T47D (cell line): ENCODE data around the gene MYCL.
A peak's percentile ranks its signal among the peaks of the same experiment; 100 is the strongest.

Source experiments
- DNase-seq, 2 experiments: peaks; one replicate each; pipeline versions ENCODE4 v3.0.0 to v3.0.0-alpha.2; 2011 to 2012; ENCODE audit warnings: low read depth in 1 of 2, low spot score in 1 of 2
- JUND ChIP-seq: IDR thresholded peaks from 2 replicates; pipeline ENCODE4 v1.6.1; 2012; ENCODE audit warnings: low read depth
- in situ Hi-C: cut with HindIII; loops from 2 replicates; pipeline ENCODE4 v1.10.0; 2016; ENCODE audit warnings: low sequenced_read_pairs, low pct_unique_long_range_greater_than_20kb

The MYCL gene

GRCh38 chr1:39908534-39908933 lies 6.8 kb upstream of the MYCL start:
- in situ Hi-C loops = no loop called here
- no peak for DNase-seq
- no peak for TF ChIP-seq JUND

DNA sequence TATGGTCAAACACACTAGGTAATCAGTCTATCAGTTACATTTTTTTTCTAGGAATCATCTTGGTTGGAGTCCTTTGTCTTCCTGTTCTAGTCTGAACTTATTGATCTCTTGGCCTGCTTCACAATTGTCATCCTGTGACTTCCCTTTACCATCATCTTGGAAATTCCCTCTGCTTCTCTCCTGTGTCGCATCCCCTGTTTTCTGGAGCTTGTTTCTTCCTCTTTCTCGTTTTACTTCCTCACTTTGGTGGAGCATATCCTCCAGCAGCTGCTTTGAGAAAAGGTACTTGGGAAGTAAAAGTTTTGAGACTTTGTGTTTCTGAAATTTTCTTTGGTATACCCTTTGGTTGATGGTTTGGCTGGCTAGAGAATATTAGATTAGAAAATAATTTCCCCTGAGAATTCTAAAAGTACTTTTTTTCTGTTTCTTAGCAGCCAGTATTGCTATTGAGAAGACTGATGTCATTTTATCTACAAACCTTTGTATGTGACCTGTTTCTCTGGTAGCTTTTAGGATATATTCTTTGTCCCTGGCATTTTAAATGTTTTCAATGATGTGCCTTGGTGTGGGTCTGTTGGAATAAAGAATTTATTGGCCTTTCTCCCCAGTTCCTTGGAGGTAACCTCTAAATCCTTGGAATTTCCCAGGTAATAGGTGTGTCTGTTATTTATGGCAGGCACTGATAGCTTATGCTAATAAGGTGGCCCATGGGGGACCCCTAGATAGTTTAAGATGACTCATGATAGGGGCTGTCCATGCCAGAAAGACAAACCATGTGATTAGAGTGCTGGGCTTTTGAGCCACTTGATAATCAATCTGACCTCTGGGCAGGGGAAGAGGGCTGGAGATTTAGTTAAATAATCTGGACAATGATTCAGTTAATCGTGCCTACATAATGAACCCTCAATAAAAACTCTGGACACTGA lies 6.1 kb upstream of the MYCL start:
- DNase-seq = no peak
- in situ Hi-C loops = no loop called here
- TF ChIP-seq JUND = no peak

DNA sequence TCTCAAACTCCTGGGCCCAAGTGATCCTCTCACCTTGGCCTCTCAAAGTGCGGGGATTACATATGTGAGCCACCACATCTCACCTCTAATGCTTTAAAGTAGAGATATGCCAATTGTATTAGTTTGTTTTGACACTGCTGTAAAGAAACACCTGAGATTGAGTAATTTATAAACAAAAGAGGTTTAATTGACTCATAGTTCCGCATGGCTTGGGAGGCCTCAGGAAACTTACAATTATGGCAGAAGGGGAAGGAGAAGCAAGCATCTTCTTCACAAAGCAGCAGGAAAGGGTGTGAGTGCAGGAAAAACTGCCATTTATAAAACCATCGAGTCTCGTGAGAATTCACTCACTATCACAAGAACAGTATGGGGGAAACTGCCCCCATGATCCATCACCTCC lies 3.5 kb upstream of the MYCL start:
- no peak for TF ChIP-seq JUND
- in situ Hi-C loops = no loop called here
- no peak for DNase-seq

DNA sequence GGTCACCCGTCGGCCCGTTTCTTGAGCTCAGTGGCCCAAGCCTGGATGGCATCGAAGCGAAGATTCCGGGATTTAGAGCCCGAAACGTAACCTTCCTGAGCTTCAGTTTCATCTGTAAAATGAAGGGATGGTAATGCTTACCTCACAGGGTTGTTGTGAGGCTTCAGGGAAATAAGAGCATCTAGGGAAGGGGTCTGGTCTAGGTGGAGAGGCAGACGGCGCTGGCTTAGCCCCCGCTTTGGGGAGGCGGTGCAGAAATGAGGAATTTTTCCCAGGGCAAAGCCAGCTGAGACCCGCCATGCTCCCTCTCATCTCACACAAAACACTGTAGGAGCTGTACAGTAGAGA lies 717 bp upstream of the MYCL start:
- in situ Hi-C loops = no loop called here
- no peak for TF ChIP-seq JUND
- DNase-seq = no peak

DNA sequence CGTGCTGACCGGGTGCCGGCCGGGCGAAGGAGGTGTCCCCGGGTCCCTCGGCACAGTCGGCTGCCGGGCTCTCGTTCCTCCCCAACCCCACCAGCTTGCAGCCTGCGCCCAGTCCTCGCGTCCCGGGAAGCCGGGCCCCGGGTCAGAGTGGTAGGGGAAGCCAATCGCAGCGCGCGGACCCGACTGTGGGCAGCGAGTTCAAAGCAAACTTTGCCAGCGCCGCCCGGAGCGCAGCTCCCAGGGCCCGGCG lies 328 bp downstream of the MYCL start:
- TF ChIP-seq JUND = no peak
- in situ Hi-C loops = no loop called here
- peak in 1 of 2 experiments; percentile 8 for DNase-seq

DNA sequence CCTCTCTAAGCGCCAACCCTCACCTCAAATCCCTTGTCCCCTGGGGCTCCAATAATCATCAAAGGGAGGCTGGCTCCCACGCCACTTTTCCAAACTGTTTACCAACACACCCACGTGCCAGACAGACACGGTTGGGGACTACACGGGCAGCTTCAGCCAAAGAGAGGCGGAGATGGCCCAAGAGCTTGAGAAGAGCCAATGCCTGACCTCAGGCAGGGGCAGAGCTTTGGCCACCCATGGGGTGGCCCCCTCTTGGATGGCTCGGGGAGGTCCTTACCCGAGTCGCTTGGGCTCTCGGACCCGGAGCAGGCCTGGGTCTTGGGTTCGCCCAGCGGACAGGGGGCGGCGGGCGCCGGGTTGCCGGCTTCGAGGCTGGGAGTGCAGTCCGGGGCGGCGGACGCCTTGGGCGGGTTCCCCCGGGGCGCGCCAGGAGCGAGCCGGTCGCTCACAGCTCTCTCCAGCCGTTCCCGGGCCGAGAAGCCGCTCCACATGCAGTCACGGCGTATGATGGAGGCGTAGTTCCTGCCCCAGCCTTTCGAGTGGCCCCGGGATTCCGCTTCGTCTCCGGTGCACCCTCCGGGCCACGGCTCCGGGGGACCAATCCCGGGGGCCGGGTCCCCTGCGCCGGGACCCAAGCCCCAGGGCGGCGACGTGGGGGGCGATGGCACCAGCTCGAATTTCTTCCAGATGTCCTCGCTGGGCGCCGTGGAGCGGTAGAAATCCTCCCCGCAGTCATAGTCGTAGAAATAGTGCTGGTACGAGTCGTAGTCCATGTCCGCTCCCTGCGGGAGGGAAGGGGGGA lies 854 bp downstream of the MYCL start:
- DNase-seq = peak in 1 of 2 experiments; percentile 35
- TF ChIP-seq JUND = no peak
- in situ Hi-C loops = no loop called here

GRCh38 chr1:39899611-39900538 lies 1.8 kb downstream of the MYCL start:
- TF ChIP-seq JUND = no peak
- DNase-seq = no peak
- in situ Hi-C loops = no loop called here

GRCh38 chr1:39898648-39899603 lies 2.8 kb downstream of the MYCL start:
- in situ Hi-C loops = no loop called here
- peak; percentile 75 to 88 for DNase-seq
- no peak for TF ChIP-seq JUND

DNA sequence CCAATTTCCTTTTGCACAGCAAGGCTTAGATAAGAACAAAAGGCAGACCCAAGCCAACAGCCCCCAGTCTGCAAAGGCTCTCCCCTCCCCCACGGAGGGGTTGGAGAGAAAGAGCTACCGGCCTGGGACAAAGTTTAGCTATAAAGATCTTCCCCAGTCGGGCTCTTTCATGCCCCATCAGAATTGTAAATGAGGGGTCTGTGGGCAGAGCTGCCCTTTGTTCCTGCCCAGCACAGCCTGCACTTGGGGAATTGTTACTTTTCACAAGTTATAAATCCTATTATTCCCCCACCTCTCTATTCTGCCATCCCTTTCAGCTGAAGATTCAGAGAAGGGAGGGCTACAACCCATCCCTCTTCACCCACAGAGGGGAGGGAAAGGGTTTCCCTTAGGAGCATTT lies 3.5 kb downstream of the MYCL start:
- no peak for DNase-seq
- no peak for TF ChIP-seq JUND
- in situ Hi-C loops = no loop called here

DNA sequence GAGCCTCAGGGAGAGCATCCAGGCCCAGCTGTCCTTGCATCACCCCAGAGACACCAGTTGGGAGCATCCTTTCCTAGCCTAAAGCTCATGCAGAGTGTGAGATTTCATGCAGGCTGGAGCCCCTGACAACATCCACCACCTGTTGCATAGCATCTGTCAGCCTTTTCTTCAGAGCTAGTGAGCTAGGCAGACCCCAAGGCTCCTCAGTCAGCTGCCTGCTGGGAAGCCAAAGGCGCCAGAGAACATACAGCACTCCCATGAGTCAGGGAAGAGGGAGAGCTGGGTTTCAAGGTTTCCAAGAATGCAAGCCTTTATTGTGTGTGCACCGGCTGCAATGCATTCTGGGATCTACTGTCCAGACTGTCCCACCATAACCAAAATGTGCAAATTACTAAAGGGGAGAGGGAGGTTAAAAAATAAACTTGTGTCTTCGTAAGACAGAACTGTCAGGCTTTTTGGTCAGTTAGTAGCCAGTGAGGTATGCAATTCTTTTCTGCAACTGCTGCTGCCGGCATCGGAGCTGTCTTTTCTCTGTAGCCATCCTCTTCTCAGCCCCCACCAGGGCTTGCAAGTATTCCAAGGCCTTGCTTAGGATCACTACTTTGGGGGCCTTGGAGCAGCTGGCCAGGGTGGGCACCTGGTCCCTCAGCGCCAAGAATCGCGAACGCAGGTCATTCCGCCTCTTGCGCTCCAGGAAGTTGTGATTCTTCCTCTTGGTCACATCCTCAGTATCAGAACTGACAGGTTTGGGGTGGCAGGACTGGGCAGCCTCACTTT lies 4.6 kb downstream of the MYCL start:
- in situ Hi-C loops = no loop called here
- TF ChIP-seq JUND = no peak
- no peak for DNase-seq
